Measurements from ENCODE around the gene KRTAP21-3.
"Not testable (repeated sequence)": the region's sequence is repeated elsewhere in the genome, so short reads cannot be mapped to it uniquely, and the experiment has no call there.

KRTAP21-3 gene, protein sequence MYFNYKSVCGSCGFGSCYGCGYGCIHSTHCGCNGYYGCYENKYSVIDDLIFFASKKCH

GRCh38 chr21:30718239-30718909 lies at the start of gene KRTAP21-3:
TSS of gene KRTAP21-3 (minus strand) at chr21:30718777. CDS start at chr21:30718759, 18 bp downstream.
- peak; percentile 8 for DNase-seq

GRCh38 chr21:30760776-30761175 lies 42.2 kb upstream of the KRTAP21-3 start:
- no peak for DNase-seq

GRCh38 chr21:30758306-30758705 lies 39.7 kb upstream of the KRTAP21-3 start:
- no peak for DNase-seq

DNA sequence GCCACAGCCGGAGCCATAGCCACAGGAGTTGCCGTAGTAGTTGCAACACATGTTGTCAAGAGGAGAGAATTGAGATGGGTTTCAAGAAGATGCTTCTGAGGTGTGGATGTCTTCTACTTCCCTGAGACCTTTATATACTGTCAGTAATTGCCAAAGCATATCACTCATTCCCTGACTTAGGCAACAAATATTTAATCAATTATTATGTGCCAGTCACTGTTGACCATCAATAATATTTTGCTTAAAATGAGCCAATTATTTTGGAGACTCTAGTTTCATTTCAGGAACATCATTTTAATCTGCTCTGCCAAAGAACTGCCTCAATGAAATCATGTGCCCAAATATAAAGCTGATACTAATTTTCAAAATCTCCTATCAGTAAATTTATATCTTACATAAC lies 36.8 kb upstream of the KRTAP21-3 start, which contains the start of gene KRTAP21-1:
KRTAP21-1 (minus strand) TSS at position 101 of the 400 bp plus-strand sequence; CDS start at position 51, 50 bp downstream.
- not testable (repeated sequence) for DNase-seq

DNA sequence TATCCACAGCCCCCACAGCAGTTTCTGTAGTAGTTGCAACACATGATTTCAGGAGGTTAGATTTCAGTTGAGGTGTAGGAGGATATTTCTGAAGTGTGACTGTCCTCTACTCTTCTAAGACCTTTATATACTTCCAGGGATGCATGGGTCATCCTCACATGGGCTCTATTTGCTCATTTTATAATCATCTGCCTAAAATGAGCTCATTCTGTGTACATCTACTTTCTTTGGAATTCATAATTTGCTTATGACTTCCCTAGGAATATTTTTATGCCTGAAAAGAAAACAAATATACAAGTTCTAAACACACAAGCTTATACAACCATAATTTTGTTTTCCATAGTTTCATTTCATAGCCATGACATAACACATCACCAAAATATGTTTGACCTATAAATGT lies 28.6 kb upstream of the KRTAP21-3 start, which contains the start of gene KRTAP21-2:
KRTAP21-2 (minus strand) TSS at position 101 of the 400 bp plus-strand sequence; CDS start at position 44, 57 bp downstream.
- DNase-seq = no peak

- DNase-seq = no peak
Observed at GRCh38 chr21:30740462-30740861, 21.9 kb upstream of the KRTAP21-3 start.

DNA sequence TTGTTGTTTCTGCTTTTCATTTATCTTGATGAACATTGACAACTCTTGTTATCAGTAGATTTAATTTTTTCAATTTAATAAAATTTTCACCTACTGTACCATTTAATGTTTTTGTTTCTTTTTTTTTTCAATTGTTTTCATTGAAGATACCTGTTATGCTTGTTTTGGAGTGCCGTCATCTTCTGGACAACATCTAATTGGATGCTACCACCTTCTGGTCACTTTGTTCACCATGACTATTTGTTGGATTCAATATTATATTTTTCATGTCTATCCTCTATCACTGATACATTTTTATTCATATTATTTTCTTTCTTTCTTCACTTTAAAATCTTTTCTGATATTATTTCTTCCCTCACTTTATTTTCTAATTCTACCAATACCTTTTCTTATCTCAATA lies 14.4 kb upstream of the KRTAP21-3 start:
- no peak for DNase-seq

GRCh38 chr21:30726726-30727125 lies 8.1 kb upstream of the KRTAP21-3 start:
- DNase-seq = no peak

DNA sequence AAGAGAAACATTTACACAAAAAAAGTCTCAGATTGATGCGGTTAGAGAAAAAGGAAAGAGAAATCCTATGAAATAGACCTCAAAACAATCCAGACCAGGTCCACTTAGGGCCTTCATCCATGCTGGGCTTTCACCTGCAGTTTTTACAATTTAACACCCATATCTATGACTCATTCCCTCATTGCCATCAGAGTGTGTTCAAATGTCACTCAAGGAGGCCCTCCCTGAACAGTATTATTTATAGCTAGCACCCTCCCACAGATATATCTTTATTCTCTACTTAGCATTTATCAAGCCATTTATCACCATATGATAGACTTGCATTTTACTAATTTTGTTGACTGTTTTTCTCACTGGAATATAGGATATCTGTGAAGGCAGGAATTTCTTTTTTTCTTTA lies 824 bp upstream of the KRTAP21-3 start:
- no peak for DNase-seq

GRCh38 chr21:30717105-30717504 lies 1.5 kb downstream of the KRTAP21-3 start:
- no peak for DNase-seq

DNA sequence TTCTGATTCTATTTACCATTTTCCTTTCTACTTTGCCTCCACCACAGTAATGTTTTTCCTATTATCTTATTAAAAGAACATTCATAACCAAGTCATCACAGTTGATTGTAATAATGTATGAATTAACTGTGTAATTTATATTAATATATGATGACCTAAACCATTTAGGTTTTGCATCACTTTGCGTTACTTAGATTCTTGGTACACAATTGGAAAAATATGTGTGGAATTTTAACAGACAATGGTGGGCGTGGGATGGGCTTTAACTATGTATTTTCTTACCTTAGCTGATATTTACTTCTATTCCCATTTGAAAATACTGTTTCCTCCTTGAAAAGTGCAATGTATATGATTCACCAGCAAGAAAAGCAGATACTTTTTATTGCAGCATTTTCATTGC lies 3.6 kb downstream of the KRTAP21-3 start:
- no peak for DNase-seq

GRCh38 chr21:30714456-30714855 lies 4.1 kb downstream of the KRTAP21-3 start:
- DNase-seq = no peak

DNA sequence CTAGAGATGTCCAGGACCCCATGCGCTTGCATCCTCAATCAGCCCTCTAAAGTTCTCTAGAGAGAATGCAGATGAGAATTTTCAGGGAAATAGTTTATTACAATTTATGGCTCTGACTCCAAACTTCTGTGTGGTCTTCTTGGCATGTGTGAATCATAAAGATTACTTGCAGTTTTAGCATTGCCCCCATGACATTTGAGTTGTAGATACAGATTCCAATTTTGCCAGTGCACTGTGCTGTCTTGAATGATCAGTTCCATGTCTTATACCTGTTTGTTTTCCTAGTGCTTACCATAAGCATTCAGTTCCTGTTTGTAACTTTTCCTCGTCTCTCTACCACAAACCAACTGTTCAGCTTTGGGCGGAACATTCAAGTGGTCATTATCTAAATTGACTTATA lies 4.8 kb downstream of the KRTAP21-3 start:
- no peak for DNase-seq

- DNase-seq = peak; percentile 48
Observed at GRCh38 chr21:30710499-30710898, 8.1 kb downstream of the KRTAP21-3 start.

- DNase-seq = no peak
Observed at GRCh38 chr21:30707409-30707808, 11.2 kb downstream of the KRTAP21-3 start.

- no peak for DNase-seq
Observed at GRCh38 chr21:30695956-30696355, 22.6 kb downstream of the KRTAP21-3 start.

- no peak for DNase-seq
Observed at GRCh38 chr21:30689822-30690221, 28.8 kb downstream of the KRTAP21-3 start.

- DNase-seq = no peak
Observed at GRCh38 chr21:30684506-30684905, 34.1 kb downstream of the KRTAP21-3 start.

- DNase-seq = no peak
Observed at GRCh38 chr21:30680586-30680985, 38.0 kb downstream of the KRTAP21-3 start.

DNA sequence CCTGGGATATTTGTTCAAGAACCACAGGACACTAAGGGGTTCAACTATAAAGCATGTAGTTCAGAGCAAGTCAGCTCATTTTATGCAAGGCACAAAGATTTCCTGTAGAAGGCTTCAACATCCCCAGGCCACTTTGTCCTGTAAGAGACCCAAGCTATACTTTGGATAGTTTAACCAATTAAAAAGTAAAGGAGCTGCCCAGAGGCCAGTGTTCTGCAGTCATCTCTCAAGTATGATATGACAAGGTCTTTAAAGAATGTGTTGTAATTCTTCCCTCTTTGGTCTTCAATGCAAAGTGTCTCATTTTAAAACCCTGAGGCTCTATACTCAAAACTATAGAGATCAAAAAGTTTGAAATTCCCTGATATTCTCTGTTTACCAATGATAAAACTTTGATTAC lies 41.8 kb downstream of the KRTAP21-3 start:
- DNase-seq = no peak

DNA sequence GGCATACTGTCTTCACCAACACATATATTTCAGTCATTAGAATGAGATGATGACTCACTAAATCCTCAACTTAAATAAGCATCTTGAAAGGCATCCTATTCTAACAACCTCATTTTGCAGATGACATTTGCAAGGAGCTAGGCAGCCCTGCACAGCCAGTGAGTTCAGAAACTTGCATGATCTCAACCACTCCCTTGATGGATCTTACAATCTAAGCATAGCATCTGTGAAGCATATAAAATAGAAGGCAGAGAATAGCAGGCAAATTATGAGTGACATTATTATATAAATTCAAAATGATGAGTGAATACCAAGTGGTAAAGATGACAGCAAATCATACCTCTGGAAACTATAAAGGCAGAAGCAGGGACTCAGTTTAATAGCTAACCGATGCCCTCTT lies 44.3 kb downstream of the KRTAP21-3 start:
- no peak for DNase-seq

DNA sequence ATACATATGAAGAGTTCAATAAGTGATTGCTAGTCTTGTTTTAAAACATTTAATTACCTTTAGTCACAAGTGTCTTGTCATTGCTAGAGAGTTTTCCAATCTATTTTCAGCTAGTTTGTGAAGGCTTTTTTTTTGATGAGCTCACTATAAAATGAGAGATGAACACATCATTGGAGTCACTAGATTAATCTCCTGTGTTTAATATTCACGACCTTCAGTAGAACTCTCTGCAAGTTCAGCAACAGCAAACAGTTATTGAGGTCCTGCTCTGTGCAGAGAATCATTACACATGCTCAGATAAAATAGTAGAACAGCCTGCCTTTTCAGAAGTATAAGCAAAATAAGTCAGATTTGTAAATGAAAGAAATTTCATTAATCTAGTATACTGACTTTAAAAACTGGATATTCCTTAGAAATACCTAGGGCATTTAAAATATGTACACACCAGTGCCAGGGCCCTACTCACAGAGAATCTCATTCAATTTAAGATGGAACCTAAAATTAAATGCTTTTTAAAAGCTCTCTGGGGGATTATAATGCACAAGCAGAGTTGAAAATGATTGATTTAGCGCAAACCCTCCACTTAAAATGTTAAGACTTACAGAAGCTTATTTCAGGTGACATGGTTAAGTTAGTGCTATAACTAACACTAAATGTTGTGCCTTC lies 45.5 kb downstream of the KRTAP21-3 start:
- no peak for DNase-seq

DNA sequence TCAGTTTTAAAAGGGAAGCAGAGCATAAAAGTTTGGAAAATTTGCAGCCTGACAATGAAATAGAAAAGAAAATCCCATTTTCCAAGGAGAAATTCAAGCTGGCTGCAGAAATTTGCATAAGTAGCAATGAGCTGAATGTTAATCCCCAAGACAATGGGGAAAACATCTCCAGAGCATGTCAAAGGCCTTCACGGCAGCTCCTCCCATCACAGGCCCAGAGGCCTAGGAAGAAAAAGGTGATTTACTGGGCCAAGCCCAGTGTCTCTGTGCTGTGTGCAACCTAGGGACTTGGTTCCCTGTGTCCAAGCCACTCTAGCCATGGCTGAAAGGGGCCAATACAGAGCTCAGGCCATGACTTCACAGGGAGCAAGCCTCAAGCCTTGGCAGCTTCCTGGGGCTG lies 49.8 kb downstream of the KRTAP21-3 start:
- no peak for DNase-seq
